Ishikawa (cell line): ENCODE data around the gene CDADC1.

Experiments used
- CEBPB ChIP-seq: IDR thresholded peaks from 2 replicates; pipeline ENCODE4 v1.6.1; 2012
- CREB1 ChIP-seq: IDR thresholded peaks from 2 replicates; pipeline ENCODE4 v1.6.1; 2012; ENCODE audit warnings: low read depth
- EGR1 ChIP-seq: IDR thresholded peaks from 2 replicates; pipeline ENCODE4 v1.6.1; 2012
- EP300 ChIP-seq: IDR thresholded peaks from 2 replicates; pipeline ENCODE4 v1.6.1; 2012; ENCODE audit warnings: borderline replicate concordance
- FOXM1 ChIP-seq: IDR thresholded peaks from 2 replicates; pipeline ENCODE4 v1.6.1; 2012; ENCODE audit warnings: low read depth, borderline replicate concordance
- MAX ChIP-seq: IDR thresholded peaks from 2 replicates; pipeline ENCODE4 v1.6.1; 2012
- NFIC ChIP-seq: IDR thresholded peaks from 2 replicates; pipeline ENCODE4 v1.6.1; 2012
- RAD21 ChIP-seq: IDR thresholded peaks from 2 replicates; pipeline ENCODE4 v1.6.1; 2012; ENCODE audit warnings: low read depth
- REST ChIP-seq: IDR thresholded peaks from 2 replicates; pipeline ENCODE4 v1.6.1; 2012; ENCODE audit warnings: low read depth, mild to moderate bottlenecking
- TAF1 ChIP-seq: IDR thresholded peaks from 2 replicates; pipeline ENCODE4 v1.6.1; 2012; ENCODE audit warnings: low read depth, mild to moderate bottlenecking
- TCF12 ChIP-seq: IDR thresholded peaks from 2 replicates; pipeline ENCODE4 v1.6.1; 2012; ENCODE audit warnings: low read depth
- TEAD4 ChIP-seq: IDR thresholded peaks from 2 replicates; pipeline ENCODE4 v1.6.1; 2012
- USF1 ChIP-seq: IDR thresholded peaks from 2 replicates; pipeline ENCODE4 v1.6.1; 2012
- YY1 ChIP-seq: IDR thresholded peaks from 2 replicates; pipeline ENCODE4 v1.6.1; 2012; ENCODE audit warnings: low read depth
- ZBTB7A ChIP-seq: IDR thresholded peaks from 2 replicates; pipeline ENCODE4 v1.6.1; 2012; ENCODE audit warnings: low read depth

CDADC1 gene

GRCh38 chr13:49258089-49258796 lies 10.5 kb downstream of the CDADC1 start:
- no peak for TF ChIP-seq NFIC
- no peak for TF ChIP-seq EP300
- TF ChIP-seq TCF12, result no peak
- no peak for TF ChIP-seq RAD21
- no peak for TF ChIP-seq TAF1
- no peak for TF ChIP-seq TEAD4
- no peak for TF ChIP-seq CEBPB
- TF ChIP-seq ZBTB7A, result no peak
- no peak for TF ChIP-seq REST
- TF ChIP-seq MAX, result no peak
- TF ChIP-seq CREB1, result no peak
- TF ChIP-seq USF1, result no peak
- no peak for TF ChIP-seq YY1
- TF ChIP-seq FOXM1, result no peak
- TF ChIP-seq EGR1, result no peak

GRCh38 chr13:49259586-49259985 lies 11.9 kb downstream of the CDADC1 start:
- TF ChIP-seq ZBTB7A, result no peak
- TF ChIP-seq RAD21, result no peak
- TF ChIP-seq EP300, result no peak
- TF ChIP-seq EGR1, result no peak
- TF ChIP-seq CEBPB, result no peak

- TF ChIP-seq YY1 (no peak), RAD21 (no peak), EP300 (no peak)
Observed at GRCh38 chr13:49262634-49263033, 14.9 kb downstream of the CDADC1 start.

GRCh38 chr13:49265822-49266221 lies 18.1 kb downstream of the CDADC1 start:
- TF ChIP-seq EGR1, result no peak

- TF ChIP-seq USF1 (no peak), TEAD4 (no peak), REST (no peak), EP300 (no peak), EGR1 (no peak), YY1 (no peak), TCF12 (no peak)
Observed at GRCh38 chr13:49271264-49271663, 23.5 kb downstream of the CDADC1 start.

GRCh38 chr13:49272296-49272695 lies 24.6 kb downstream of the CDADC1 start:
- no peak for TF ChIP-seq TEAD4
- TF ChIP-seq TAF1, result no peak
- TF ChIP-seq CREB1, result no peak
- no peak for TF ChIP-seq EP300
- no peak for TF ChIP-seq REST
- no peak for TF ChIP-seq FOXM1
